Thyroid gland (tissue), 4 donors: Measurements from ENCODE around the gene PAM.

Source experiments
- CTCF ChIP-seq, 6 experiments: fragments of 200-600 bp in 3 of 6; fragments of 450-650 bp in 3 of 6; sonication (generic) in 3 of 6; IDR thresholded peaks; one replicate each; pipeline ENCODE4 v1.5.1; 2016 to 2019; ENCODE audit warnings: antibody characterized with exemption in 6 of 6, mild to moderate bottlenecking in 2 of 6, inconsistent platforms in 1 of 6, moderate library complexity in 1 of 6
- POLR2A ChIP-seq, 2 donors: fragments of 450-650 bp; IDR thresholded peaks; one replicate each; pipeline ENCODE4 v1.6.1; 2017; ENCODE audit warnings: antibody characterized with exemption in 2 of 2, mild to moderate bottlenecking in 2 of 2, moderate library complexity in 1 of 2

GRCh38 chr5:102715082-102715807, 39.9 kb upstream of the PAM start:
- TF ChIP-seq CTCF (IDR thresholded peaks at IDR 0.05) (no peak), POLR2A (IDR thresholded peaks at IDR 0.05) (no peak)
